Liver (tissue), 9 donors: ENCODE measurements around the gene G6PC1. TPM values are rescaled to one million over a fixed set of nuclear protein-coding genes. Genes with fewer than 3 reads are reported as not detected.
A peak's percentile ranks its signal among the peaks of the same experiment; 100 is the strongest.

ENCODE experiments used
- DNase-seq: peaks from one replicate; pipeline ENCODE4 v3.0.0-alpha.2; 2017; ENCODE audit warnings: low spot score
- H3K27ac ChIP-seq, 2 donors: one replicate each; pipeline ENCODE4 v1.7.0; 2013; ENCODE audit warnings: inconsistent platforms in 2 of 2, low read length in 2 of 2, control low read depth in 1 of 2, low read depth in 1 of 2, mild to moderate bottlenecking in 1 of 2
- H3K27me3 ChIP-seq, 4 donors: one replicate each; pipeline versions ENCODE4 v1.6.1 to v1.7.0; 2013; ENCODE audit warnings: low read length in 3 of 4, inconsistent platforms in 1 of 4, mild to moderate bottlenecking in 1 of 4, moderate library complexity in 1 of 4; ENCODE audit not compliant: control insufficient read depth in 4 of 4, insufficient read depth in 4 of 4
- H3K36me3 ChIP-seq, 4 donors: one replicate each; pipeline versions ENCODE4 v1.6.1 to v1.7.0; 2013; ENCODE audit warnings: low read length in 3 of 4, mild to moderate bottlenecking in 3 of 4, low read depth in 1 of 4, moderate library complexity in 1 of 4; ENCODE audit not compliant: control insufficient read depth in 4 of 4, insufficient read depth in 3 of 4
- H3K4me1 ChIP-seq, 4 donors: one replicate each; pipeline versions ENCODE4 v1.6.1 to v1.7.0; 2013; ENCODE audit warnings: low read length in 3 of 4, mild to moderate bottlenecking in 3 of 4, moderate library complexity in 1 of 4; ENCODE audit not compliant: control insufficient read depth in 4 of 4, insufficient read depth in 4 of 4
- H3K4me3 ChIP-seq, 3 donors: one replicate each; pipeline versions ENCODE4 v1.6.1 to v1.7.0; 2013; ENCODE audit warnings: low read length in 3 of 3, control low read depth in 1 of 3, low read depth in 1 of 3, mild to moderate bottlenecking in 1 of 3
- H3K9ac ChIP-seq, 2 donors: one replicate each; pipeline ENCODE4 v1.7.0; 2013; ENCODE audit warnings: low read length in 2 of 2, mild to moderate bottlenecking in 2 of 2, moderate library complexity in 2 of 2, control low read depth in 1 of 2, low read depth in 1 of 2
- H3K9me3 ChIP-seq, 4 donors: one replicate each; pipeline versions ENCODE4 v1.6.1 to v1.7.0; 2013; ENCODE audit warnings: low read length in 3 of 4; ENCODE audit not compliant: control insufficient read depth in 4 of 4
- EGR1 ChIP-seq, 2 donors: IDR thresholded peaks; 2 replicates each; pipeline ENCODE4 v1.6.1; 2016 to 2018; ENCODE audit warnings: antibody characterized with exemption in 2 of 2, low read depth in 2 of 2
- FOXA1 ChIP-seq: IDR thresholded peaks from 2 replicates; pipeline ENCODE4 v1.6.1; 2016; ENCODE audit warnings: antibody characterized with exemption
- FOXA2 ChIP-seq: IDR thresholded peaks from 2 replicates; pipeline ENCODE4 v1.6.1; 2016; ENCODE audit warnings: antibody characterized with exemption
- GABPA ChIP-seq, 2 donors: IDR thresholded peaks in 1 of 2; conservative IDR thresholded peaks in 1 of 2; 2 replicates each; pipeline ENCODE4 v1.6.1; 2016; ENCODE audit warnings: antibody characterized with exemption in 2 of 2, mild to moderate bottlenecking in 1 of 2, moderate library complexity in 1 of 2
- HNF4A ChIP-seq, 2 donors: conservative IDR thresholded peaks; 2 replicates each; pipeline ENCODE4 v1.6.1; 2016; ENCODE audit warnings: antibody characterized with exemption in 2 of 2, mild to moderate bottlenecking in 2 of 2
- HNF4G ChIP-seq: IDR thresholded peaks from 2 replicates; pipeline ENCODE4 v1.6.1; 2016; ENCODE audit warnings: antibody characterized with exemption
- JUND ChIP-seq, 2 donors: IDR thresholded peaks; 2 replicates each; pipeline ENCODE4 v1.6.1; 2016; ENCODE audit warnings: antibody characterized with exemption in 2 of 2
- RAD21 ChIP-seq, 2 donors: IDR thresholded peaks; 2 replicates each; pipeline ENCODE4 v1.6.1; 2016; ENCODE audit warnings: antibody characterized with exemption in 2 of 2, mild to moderate bottlenecking in 2 of 2
- RXRA ChIP-seq, 2 donors: IDR thresholded peaks; 2 replicates each; pipeline ENCODE4 v1.6.1; 2017 to 2018; ENCODE audit warnings: antibody characterized with exemption in 2 of 2, mild to moderate bottlenecking in 1 of 2
- SP1 ChIP-seq: IDR thresholded peaks from 2 replicates; pipeline ENCODE4 v1.6.1; 2018; ENCODE audit warnings: antibody characterized with exemption, mild to moderate bottlenecking
- TAF1 ChIP-seq: conservative IDR thresholded peaks from 2 replicates; pipeline ENCODE4 v1.6.1; 2016; ENCODE audit warnings: antibody characterized with exemption, mild to moderate bottlenecking
- YY1 ChIP-seq: IDR thresholded peaks from 2 replicates; pipeline ENCODE4 v1.6.1; 2016; ENCODE audit warnings: antibody characterized with exemption, mild to moderate bottlenecking
- WGBS: extraction: QIAGEN DNeasy Blood & Tissue Kit; methylation state at CpG from one replicate; pipeline ENCODE4 v1.1.7; 2013; 5-methylcytosine and 5-hydroxymethylcytosine counted together
- polyA plus RNA-seq, 2 donors: library from polyadenylated mRNA; stranded (reverse) in 1 of 2; unstranded in 1 of 2; fragments of 200-250 nt in 1 of 2; fragments of >200 nt in 1 of 2; fragmentation: Nextera tagmentation in 1 of 2; extraction: Ambion mirVana in 1 of 2; gene quantifications; one replicate each; pipeline versions ENCODE4 v1.2.1 to v1.2.3, GENCODE V29; 2013 to 2015
- total RNA-seq, 2 donors: library from RNA; depleted of rRNA; stranded (reverse); fragments of >200 nt; gene quantifications; one replicate each; pipeline ENCODE4 v1.2.3, GENCODE V29; 2014
- TF ChIP-seq, protein P1 (sequence below): IDR thresholded peaks from 2 replicates; pipeline ENCODE4 v1.6.1; 2016; ENCODE audit warnings: antibody characterized with exemption
- TF ChIP-seq, protein P2 (sequence below): IDR thresholded peaks from 2 replicates; pipeline ENCODE4 v1.6.1; 2016; ENCODE audit warnings: antibody characterized with exemption
- TF ChIP-seq, protein P3 (sequence below): fragments of 150-350 bp; IDR thresholded peaks from 2 replicates; pipeline ENCODE4 v1.5.1; 2017; ENCODE audit warnings: improper control_type of control experiment, low read depth, low read length; ENCODE audit not compliant: missing input control
- TF ChIP-seq, protein P4 (sequence below): IDR thresholded peaks from 2 replicates; pipeline ENCODE4 v1.6.1; 2016; ENCODE audit warnings: antibody characterized with exemption, mild to moderate bottlenecking
- TF ChIP-seq, protein P5 (sequence below): IDR thresholded peaks from 2 replicates; pipeline ENCODE4 v1.6.1; 2016; ENCODE audit warnings: antibody characterized with exemption
- donor health status: healthy.
- donor health status: healthy.
- donor health status: healthy.
- donor health status: healthy.
- donor health status: healthy.

G6PC1 gene
- total and polyA plus RNA-seq, 4 donors = 23.8 to 271 (median 114) TPM

DNA sequence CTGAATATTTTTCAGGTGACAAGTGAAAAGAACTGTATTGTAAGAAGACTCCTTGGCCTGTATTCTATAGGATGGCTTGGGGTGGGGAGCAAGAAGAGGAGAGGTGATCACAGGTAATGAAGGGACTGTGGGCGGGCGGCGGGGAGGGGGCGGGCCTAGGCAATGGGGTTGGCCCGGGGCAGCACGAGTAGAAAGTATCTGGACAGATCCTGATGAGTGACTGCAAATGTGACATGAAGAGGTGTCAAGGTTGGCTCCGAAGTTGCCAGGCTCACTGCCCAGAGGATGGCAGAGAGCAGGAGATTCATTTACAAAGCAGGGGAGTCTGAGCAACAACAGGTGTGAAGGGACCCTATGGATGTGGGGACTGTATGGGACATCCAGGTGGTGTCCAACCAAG is 10.8 kb upstream of the G6PC1 start:
- H3K4me3 ChIP-seq = no peak overlapping the region
- 84% methylated on average over 7 of the region's 7 CpGs for WGBS
- no peaks in the 10 kb centered on the region for H3K27me3 ChIP-seq
- DNase-seq = no peak
- TF ChIP-seq RAD21 (IDR thresholded peaks at IDR 0.05) (no peak), TAF1 (no peak), YY1 (no peak), EGR1 (IDR thresholded peaks at IDR 0.05; ENCODE audit: low read depth in 2 of 2) (no peak), SP1 (no peak), JUND (IDR thresholded peaks at IDR 0.05) (no peak), RXRA (IDR thresholded peaks at IDR 0.05) (no peak), GABPA (IDR thresholded peaks at IDR 0.05 in 1 of 2, conservative IDR thresholded peaks at IDR 0.05 in 1 of 2) (no peak), FOXA1 (no peak), HNF4A (conservative IDR thresholded peaks at IDR 0.05) (no peak)
- TF ChIP-seq, protein P1, sequence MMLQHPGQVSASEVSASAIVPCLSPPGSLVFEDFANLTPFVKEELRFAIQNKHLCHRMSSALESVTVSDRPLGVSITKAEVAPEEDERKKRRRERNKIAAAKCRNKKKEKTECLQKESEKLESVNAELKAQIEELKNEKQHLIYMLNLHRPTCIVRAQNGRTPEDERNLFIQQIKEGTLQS = no peak
- TF ChIP-seq, protein P2, sequence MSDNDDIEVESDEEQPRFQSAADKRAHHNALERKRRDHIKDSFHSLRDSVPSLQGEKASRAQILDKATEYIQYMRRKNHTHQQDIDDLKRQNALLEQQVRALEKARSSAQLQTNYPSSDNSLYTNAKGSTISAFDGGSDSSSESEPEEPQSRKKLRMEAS = no peak
- TF ChIP-seq, protein P3, sequence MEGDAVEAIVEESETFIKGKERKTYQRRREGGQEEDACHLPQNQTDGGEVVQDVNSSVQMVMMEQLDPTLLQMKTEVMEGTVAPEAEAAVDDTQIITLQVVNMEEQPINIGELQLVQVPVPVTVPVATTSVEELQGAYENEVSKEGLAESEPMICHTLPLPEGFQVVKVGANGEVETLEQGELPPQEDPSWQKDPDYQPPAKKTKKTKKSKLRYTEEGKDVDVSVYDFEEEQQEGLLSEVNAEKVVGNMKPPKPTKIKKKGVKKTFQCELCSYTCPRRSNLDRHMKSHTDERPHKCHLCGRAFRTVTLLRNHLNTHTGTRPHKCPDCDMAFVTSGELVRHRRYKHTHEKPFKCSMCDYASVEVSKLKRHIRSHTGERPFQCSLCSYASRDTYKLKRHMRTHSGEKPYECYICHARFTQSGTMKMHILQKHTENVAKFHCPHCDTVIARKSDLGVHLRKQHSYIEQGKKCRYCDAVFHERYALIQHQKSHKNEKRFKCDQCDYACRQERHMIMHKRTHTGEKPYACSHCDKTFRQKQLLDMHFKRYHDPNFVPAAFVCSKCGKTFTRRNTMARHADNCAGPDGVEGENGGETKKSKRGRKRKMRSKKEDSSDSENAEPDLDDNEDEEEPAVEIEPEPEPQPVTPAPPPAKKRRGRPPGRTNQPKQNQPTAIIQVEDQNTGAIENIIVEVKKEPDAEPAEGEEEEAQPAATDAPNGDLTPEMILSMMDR = no peak
- TF ChIP-seq, protein P4, sequence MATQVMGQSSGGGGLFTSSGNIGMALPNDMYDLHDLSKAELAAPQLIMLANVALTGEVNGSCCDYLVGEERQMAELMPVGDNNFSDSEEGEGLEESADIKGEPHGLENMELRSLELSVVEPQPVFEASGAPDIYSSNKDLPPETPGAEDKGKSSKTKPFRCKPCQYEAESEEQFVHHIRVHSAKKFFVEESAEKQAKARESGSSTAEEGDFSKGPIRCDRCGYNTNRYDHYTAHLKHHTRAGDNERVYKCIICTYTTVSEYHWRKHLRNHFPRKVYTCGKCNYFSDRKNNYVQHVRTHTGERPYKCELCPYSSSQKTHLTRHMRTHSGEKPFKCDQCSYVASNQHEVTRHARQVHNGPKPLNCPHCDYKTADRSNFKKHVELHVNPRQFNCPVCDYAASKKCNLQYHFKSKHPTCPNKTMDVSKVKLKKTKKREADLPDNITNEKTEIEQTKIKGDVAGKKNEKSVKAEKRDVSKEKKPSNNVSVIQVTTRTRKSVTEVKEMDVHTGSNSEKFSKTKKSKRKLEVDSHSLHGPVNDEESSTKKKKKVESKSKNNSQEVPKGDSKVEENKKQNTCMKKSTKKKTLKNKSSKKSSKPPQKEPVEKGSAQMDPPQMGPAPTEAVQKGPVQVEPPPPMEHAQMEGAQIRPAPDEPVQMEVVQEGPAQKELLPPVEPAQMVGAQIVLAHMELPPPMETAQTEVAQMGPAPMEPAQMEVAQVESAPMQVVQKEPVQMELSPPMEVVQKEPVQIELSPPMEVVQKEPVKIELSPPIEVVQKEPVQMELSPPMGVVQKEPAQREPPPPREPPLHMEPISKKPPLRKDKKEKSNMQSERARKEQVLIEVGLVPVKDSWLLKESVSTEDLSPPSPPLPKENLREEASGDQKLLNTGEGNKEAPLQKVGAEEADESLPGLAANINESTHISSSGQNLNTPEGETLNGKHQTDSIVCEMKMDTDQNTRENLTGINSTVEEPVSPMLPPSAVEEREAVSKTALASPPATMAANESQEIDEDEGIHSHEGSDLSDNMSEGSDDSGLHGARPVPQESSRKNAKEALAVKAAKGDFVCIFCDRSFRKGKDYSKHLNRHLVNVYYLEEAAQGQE = no peak
- no peaks in the 10 kb centered on the region for H3K36me3 ChIP-seq
- H3K27ac ChIP-seq = no peak overlapping the region
- no peaks in the 10 kb centered on the region for H3K9me3 ChIP-seq
- H3K4me1 ChIP-seq = peaks cover 24 to 72% (median 55%) of the 10 kb centered on the region in 4 donors
- H3K9ac ChIP-seq = no peak overlapping the region

DNA sequence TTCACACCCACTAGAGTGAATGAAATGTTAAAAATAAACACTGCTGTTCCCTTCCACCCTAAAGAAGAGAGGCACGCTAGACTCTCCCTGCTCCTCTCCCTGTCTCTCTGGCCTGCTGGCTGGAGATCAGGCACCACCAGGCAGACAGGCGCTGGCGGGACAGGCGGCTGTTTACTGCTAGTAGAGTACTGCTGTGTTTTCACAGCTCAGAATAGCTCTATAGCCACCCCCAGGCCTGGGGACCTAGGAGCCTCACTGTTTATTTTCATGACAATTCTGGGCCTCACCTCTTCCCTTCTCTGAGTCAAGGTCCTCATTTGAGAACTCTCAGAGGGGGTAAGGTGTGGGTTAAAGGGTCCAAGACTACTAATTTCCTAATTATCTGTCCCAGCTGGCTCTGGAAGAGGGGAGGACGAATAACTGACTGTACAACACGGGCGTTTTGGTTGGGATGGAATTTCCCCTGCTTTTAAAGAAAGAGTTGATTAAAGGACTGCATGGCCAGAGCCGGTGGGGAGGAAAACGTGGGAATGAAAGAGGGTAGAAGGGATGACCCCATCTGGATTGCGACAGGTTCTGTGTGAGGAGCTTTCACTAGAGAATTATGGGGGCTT is 9.0 kb upstream of the G6PC1 start:
- TF ChIP-seq RXRA (IDR thresholded peaks at IDR 0.05) = peak in 1 of 2 donors; percentile 26
- TF ChIP-seq, protein P5, sequence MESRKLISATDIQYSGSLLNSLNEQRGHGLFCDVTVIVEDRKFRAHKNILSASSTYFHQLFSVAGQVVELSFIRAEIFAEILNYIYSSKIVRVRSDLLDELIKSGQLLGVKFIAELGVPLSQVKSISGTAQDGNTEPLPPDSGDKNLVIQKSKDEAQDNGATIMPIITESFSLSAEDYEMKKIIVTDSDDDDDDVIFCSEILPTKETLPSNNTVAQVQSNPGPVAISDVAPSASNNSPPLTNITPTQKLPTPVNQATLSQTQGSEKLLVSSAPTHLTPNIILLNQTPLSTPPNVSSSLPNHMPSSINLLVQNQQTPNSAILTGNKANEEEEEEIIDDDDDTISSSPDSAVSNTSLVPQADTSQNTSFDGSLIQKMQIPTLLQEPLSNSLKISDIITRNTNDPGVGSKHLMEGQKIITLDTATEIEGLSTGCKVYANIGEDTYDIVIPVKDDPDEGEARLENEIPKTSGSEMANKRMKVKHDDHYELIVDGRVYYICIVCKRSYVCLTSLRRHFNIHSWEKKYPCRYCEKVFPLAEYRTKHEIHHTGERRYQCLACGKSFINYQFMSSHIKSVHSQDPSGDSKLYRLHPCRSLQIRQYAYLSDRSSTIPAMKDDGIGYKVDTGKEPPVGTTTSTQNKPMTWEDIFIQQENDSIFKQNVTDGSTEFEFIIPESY = no peak
- TF ChIP-seq JUND (IDR thresholded peaks at IDR 0.05) = no peak
- TF ChIP-seq, protein P2 = no peak
- TF ChIP-seq RAD21 (IDR thresholded peaks at IDR 0.05) = peak in 1 of 2 donors; percentile 29
- TF ChIP-seq HNF4G = no peak
- TF ChIP-seq FOXA2 = no peak
- TF ChIP-seq SP1 = peak; percentile 10
- TF ChIP-seq TAF1 = no peak
- TF ChIP-seq, protein P4 = no peak
- TF ChIP-seq EGR1 (IDR thresholded peaks at IDR 0.05; ENCODE audit: low read depth in 2 of 2) = no peak
- no peak for TF ChIP-seq GABPA (IDR thresholded peaks at IDR 0.05 in 1 of 2, conservative IDR thresholded peaks at IDR 0.05 in 1 of 2)
- TF ChIP-seq YY1 = no peak
- TF ChIP-seq FOXA1 = no peak
- TF ChIP-seq HNF4A (conservative IDR thresholded peaks at IDR 0.05) = no peak
- peak; percentile 48 for DNase-seq
- H3K4me1 ChIP-seq = peaks cover 25 to 65% (median 50%) of the 10 kb centered on the region in 4 donors
- H3K36me3 ChIP-seq = no peaks in the 10 kb centered on the region
- H3K4me3 ChIP-seq = no peak overlapping the region
- H3K27me3 ChIP-seq = no peaks in the 10 kb centered on the region
- H3K9ac ChIP-seq = peak overlapping the region; percentile 23 to 63
- H3K9me3 ChIP-seq = no peaks in the 10 kb centered on the region
- 23% methylated on average over 10 of the region's 10 CpGs for WGBS
- peak overlapping the region; percentile 85 to 88 for H3K27ac ChIP-seq
